TTC549 (cell line): ENCODE results near the gene BRINP2.
"Not testable (repeated sequence)": the region's sequence is repeated elsewhere in the genome, so short reads cannot be mapped to it uniquely, and the experiment has no call there.

Source experiments
- FAIRE-seq: peaks from 2 replicates; lab custom pipeline; 2012; peaks lifted over from hg19 to GRCh38; lab: Jason Lieb, UNC

BRINP2 gene

DNA sequence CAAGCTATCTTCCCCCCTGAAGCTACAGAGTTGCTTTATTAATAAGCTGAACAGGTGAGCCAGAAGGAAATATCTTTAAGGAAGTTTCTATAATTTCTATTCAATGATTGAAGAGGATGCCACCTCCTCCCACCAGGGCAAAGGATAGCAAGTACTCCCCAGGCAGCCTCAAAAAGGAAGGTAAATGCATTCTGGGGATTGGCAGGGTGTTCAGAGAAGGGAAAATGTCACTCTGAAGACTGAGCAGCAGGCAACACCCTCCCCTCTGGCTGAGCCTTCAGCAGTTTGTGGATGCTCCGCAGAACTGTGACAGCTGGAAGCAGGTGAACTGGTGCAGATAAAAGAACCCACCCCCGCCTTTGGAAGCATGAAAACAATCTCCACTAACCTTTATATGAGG is 140.8 kb downstream of the BRINP2 start:
- no peak for FAIRE-seq

DNA sequence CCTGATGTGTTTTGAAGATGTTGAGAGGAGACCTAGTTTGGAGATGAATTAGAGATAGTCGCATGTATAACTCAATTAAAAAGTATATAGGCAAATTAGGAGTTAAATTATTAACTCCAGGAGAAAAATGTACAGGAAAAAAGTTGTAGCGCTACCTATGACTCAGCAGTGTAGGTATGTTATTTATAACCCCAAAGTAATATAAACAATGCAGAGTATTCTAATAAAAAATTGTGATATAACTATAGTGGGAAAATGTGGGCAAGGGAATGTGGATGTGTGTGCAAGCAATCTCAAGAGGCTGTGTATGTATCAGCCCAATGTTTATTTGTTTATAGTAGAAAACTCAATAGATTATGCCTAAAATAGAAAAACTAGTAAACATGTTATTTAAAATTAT is 144.5 kb downstream of the BRINP2 start:
- FAIRE-seq, result no peak

DNA sequence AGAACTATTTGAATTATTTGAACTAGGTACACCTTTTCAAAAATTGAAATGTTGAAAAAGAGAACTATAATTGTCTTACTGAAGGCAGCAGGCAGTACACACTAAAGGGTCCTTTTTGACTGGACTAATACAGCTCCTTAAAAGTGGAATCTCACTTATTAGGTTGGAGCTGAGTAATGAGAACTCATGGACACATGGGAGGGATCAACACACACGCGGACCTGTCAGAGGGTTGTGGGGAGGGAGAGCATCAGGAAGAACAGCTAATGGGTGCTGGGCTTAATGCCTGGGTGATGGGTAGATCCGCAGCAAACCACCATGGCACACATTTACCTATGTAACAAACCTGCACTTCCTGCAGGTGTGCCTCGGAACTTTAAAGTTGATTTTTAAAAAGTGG is 145.0 kb downstream of the BRINP2 start:
- no peak for FAIRE-seq

DNA sequence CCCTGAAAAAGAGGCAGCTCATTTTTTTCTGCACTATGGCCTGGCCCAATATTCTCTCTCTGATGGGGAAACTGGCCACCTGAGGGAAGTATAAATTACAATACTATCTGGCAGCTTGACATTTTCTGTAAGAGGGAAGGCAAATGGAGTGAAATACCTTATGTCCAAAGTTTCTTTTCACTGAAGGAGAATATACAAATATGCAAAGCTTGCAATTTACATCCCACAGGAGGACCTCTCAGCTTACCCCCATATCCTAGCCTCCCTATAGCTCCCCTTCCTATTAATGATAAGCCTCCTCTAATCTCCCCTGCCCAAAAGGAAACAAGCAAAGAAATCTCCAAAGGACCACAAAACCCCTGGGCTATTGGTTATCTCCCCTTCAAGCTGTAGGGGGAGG is 150.7 kb downstream of the BRINP2 start:
- not testable (repeated sequence) for FAIRE-seq

DNA sequence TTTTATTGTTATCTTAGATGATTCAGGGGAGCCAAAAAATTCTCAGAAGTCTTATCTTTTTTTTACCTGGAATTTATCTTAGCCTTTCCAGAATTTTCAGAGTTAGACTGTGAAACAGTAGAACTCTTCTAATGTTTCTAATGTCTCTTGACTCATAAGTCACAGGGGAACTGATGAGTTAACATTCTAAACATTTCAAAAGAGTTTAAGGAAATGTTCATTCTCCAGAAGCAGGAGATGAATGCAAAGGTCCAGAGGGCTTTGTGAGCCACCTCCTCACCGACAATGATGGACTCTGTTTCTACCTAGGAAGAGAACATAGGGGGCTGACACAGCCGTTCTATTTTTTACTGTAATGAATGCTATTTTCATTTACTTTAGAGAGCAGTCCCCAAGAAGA is 157.5 kb downstream of the BRINP2 start:
- FAIRE-seq, result no peak

DNA sequence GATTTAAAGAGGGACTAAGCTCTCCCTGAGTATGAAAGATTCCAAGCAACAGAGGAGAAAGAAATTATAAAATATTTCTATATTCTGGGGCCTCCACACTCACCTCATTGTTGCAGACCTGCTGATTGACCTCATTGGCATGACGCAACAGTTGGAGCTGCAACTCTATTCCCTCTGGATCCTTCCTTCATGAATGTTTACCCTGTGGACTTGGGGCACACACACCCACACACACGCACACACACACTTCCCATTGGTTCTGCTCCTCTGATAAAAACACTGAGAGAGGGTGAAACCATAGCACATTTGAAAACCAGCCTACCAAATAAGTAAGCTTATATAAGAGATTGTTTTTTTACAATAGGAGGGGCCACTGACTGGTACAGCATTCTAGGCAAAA is 159.1 kb downstream of the BRINP2 start:
- FAIRE-seq, result no peak
